Measurements from ENCODE around the gene GNB1. TPM values are rescaled to one million over a fixed set of nuclear protein-coding genes. Genes with fewer than 3 reads are reported as not detected.

The GNB1 gene
- total RNA-seq, 1 donor from 2014 or later: 409 TPM

- intact Hi-C loops (cut with micrococcal nuclease): no loop called here
These were observed 57.4 kb downstream of the GNB1 start for GRCh38 chr1:1833456-1833855.

DNA sequence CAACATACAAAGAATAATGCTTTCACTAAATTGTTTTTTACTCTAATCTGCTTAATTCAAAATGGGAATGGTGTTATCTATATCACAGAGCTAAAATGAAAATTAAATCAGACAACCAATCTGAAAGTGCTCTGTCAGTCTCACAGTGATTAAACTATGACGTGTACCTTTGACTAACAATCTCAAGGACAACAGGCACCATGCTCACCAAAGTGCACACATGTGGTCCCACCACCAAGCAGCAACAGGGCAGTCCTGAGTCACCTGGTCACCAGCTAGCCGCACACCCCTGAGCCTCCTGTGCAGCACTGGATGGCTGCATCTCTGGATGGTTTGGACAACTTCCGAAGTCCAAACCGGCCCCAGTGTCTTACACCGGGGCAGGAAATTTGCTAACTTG, 58.1 kb downstream of the GNB1 start:
- intact Hi-C loops (cut with micrococcal nuclease): no loop called here

DNA sequence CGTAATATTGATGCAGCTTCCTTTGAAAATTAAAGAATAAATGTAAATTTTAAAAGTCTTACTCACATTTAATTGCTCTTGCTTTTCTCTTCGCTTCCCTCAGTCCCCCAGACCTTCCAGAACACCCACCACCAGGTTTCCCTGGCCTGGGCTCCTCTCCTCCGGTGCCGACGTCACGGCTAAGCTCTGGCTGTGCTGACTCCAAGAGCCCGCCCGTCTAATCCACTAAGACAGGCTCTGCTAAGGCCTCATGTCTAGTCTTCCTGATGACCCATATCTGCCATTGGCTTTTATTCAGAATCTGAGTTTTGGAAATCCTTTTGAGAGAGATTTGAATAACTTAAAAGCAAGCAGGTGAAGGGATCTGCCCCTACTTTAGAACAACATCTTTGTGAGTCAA, 58.7 kb downstream of the GNB1 start:
- intact Hi-C loops (cut with micrococcal nuclease): no loop called here

DNA sequence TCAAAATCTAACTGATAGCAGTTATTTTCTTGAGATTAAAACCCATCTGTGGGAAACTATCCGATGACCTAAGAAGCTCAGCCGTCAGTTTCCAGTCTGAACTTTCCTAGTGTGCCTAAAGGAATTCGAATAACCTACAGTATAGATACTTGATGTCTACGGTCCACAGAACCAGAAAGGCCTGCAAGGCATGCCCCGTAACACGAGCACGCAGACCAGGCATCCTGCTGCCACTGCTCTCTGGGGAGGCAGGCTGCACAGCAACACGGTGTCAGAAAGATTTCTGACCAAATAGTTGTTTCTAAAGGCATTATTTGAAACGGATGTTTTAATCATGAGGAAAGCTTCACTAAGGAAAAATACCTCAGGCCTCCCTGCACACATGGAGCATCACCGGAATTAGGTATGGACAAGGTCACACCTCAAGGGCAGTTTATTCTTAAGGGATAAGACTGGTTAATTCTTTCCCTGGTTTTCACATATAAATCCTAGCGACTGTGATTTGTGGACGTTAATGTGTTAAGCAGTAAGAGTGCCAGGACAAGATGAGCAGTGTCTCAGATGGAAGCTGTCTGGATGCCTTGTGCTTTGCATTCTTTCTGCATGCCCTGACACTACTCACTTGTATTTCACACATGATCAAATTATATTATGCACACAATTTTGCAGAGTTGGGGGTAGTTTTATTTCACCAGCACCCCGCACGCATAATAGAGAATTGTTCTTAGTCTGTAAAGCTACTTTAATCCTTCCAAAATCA, 63.6 kb downstream of the GNB1 start:
- intact Hi-C loops (cut with micrococcal nuclease): no loop called here

DNA sequence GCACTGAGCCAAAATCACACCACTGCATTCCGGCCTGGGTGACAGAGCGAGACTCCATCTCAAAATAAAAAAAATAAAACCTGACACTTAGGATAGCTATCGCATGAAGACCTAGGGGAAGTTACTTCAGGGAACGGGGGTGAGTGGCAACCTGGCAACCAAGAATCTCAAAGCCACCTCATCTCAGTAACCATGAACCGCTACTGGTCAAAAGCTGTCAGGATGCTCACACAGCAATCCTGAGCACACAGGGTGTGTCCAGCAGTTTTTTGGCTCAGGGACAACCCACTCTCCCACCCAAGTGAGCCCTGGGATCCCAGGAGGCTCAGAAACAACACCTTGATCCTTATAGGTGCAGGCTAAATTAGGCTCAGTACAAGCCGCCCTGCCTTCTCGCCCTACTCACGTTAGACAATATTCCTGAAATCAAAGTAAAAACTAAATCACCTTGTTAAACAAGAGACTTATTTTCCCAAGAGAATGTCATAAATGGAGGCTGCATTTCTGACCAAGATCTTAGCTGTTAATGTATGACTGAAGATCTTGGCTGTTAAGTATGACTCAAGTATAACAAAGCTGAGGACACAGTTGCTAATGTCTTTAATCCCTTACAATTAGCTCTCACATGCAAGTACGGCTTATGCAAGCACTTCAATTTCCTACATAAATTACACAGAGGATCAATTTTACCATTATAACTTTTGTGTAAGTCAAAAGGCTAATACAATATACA, 64.4 kb downstream of the GNB1 start:
- intact Hi-C loops (cut with micrococcal nuclease): no loop called here

DNA sequence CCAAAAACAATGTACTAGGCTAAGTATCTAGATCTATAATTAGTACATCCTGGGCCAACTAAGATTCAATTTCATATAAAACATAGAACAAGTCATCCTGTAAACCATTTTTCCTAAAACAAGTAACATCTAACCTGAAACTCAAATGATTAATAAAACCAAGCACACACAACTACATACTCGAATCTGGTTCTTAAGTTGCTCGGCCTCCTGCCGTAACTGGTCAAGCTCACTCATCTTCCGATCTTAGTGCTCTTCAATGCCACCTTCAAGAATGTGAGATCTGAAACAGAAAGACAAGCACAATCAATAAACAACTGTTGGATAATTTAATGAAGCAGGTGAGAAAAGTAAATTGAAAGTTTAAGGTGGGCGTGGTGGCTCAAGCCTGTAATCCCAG, 65.7 kb downstream of the GNB1 start:
- intact Hi-C loops (cut with micrococcal nuclease): no loop called here

GRCh38 chr1:1819762-1820161, 71.1 kb downstream of the GNB1 start:
- intact Hi-C loops (cut with micrococcal nuclease): loop anchor here (5.0 kb wide), 1 partner anchor 68 kb away; no protein-coding TSS in a partner anchor

DNA sequence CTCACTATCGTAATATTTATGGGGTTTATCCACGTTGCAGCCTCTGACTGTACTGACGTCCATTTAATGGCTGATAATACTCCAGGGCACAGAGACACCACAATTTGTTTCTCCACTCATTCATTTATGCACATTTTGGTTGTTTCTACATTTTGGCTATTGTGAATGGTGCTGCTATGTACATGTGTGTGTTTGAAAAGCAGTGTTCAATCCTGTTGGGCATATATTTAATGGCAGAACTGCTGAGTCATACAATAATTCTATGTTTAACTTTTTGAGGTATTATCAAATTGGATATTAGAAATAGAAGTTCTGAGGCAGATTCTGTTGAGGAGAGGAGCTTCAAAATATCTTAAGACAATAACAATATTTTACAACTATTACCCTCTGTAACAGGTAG, 73.7 kb downstream of the GNB1 start:
- intact Hi-C loops (cut with micrococcal nuclease): no loop called here

DNA sequence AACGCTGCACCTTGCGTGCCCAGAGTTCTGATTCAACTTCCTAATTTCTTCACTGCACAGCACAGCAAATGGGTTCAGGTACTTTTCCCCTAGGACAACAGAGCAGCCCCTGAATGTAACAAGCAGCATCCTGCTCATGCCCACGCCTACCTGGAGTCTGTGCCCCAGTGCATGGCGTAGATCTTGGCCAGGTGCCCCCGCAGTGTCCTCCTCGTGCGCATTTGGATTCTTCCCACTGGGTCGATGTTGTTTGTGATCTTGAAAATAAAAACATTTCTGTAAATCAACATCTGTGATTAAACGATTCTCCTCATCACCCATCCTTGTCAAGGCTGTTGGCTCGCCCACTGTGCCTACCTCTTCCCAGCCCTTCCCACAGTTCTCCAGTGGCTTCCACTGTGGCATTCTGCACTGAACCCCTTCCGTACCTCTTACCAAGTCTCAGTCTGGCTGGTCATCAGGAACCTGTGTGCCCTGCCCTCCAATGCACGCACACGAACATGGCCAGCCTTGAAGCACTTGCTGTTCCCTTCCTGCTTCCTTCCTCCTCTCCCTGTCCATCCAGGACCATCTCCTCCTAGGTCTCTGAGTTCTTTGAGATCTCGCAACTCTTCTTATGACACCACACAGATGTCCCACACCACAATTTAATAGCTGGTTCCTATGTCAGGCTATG, 75.1 kb downstream of the GNB1 start:
- intact Hi-C loops (cut with micrococcal nuclease): no loop called here

DNA sequence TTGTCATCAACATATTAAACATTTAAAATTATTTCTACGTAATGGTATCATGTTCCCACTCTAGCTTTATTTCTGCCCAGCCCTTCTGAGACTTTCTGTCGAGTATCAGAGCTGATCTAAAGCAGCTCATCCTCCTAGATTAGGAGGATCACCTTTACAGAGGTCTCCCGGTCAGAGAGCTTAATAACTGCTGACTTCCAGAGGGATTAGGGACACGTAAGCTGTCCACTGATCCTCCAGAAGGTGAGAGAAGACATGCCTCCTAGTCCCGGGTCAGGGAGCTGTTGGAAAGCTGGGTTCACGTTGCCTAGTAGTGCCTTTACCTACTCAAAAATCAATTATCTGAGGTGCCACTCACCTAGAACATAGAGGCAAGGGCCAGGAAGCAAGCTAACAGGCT, 81.4 kb downstream of the GNB1 start:
- intact Hi-C loops (cut with micrococcal nuclease): no loop called here

DNA sequence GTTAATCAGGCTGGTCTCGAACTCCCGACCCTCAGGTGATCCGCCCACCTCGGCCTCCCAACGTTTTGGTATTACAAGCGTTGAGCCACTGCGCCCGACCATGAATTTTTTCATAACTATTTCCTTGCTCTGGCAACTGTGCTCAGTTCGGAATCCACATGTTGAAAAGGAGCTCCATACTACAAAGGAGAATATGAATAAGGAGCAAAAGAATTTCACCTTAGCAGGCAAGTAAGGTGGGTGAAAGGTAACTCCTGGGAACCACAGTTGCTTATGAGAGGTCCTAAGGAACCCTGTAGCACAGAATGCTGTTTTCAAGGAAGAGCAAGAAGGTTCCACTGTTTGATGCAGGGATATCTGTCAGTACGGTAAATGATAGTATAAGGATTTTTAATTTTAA, 82.7 kb downstream of the GNB1 start:
- intact Hi-C loops (cut with micrococcal nuclease): no loop called here

- intact Hi-C loops (cut with micrococcal nuclease): no loop called here
These were observed 84.0 kb downstream of the GNB1 start for GRCh38 chr1:1806890-1807289.

GRCh38 chr1:1804301-1804700, 86.6 kb downstream of the GNB1 start:
- intact Hi-C loops (cut with micrococcal nuclease): no loop called here

DNA sequence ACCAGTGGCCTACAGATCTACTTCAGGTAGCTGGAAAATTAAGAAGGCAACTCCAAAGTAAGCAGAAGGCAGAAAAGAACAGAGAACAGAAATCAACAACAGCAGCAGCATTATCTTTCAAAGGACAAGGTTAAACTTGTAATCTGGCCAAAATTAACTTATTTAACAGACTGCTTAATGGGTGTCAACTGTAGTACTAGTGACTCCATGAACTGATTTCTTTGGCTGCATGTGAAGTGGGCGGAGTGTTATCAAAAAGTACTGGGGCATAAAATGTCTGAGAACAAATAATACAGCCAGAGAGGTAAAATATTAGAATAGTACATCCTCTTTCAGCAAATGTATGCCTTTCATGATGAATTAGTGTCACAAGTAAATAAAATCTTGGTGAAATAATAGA, 88.0 kb downstream of the GNB1 start:
- intact Hi-C loops (cut with micrococcal nuclease): no loop called here

DNA sequence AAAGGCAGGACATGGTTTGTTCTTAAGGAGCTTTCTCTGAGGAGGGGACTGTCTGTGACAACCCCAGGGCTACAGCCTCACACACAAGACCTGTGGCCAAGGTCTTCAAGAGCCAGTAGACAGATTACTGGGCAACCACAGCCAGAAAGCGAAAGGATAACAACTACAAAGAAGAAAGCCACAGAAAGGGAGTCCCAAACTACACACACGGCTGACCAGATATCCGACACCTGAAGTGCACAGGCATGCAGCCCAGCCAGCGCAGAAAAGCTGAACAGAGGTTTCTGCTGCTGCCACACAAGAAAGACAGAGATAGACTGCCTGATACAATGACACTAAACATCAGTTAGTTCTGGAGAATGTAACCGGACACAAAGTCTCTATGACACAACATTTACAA, 91.2 kb downstream of the GNB1 start:
- intact Hi-C loops (cut with micrococcal nuclease): loop anchor here (5.0 kb wide), 2 partner anchors 88 to 108 kb away; no protein-coding TSS in a partner anchor

- intact Hi-C loops (cut with micrococcal nuclease): loop anchor here (5.0 kb wide), 2 partner anchors 89 to 109 kb away; no protein-coding TSS in a partner anchor
These were observed 93.1 kb downstream of the GNB1 start for GRCh38 chr1:1797731-1798341.

DNA sequence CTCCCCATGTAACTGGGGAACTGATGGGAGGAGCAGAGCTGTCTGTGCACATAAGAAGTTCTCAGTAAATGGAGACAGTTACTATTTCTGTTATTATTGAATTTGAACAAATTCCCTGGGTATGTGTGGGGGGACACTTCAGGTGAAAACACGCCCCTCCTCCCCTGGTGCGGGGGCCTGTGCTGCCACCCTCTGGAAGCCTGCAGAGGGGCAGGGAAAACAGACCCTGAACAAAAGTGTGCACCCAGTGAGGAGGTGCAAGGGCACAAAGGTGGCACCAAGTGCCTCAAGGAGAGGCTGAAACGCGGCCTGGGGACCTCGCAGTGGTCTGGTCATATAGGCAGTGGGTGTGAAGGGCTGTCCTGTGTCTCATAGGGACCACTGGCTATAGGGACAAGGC, 94.4 kb downstream of the GNB1 start:
- intact Hi-C loops (cut with micrococcal nuclease): loop anchor here (5.0 kb wide), 2 partner anchors 91 to 111 kb away; no protein-coding TSS in a partner anchor

- intact Hi-C loops (cut with micrococcal nuclease): loop anchor here (5.0 kb wide), 2 partner anchors 92 to 112 kb away; no protein-coding TSS in a partner anchor
These were observed 95.9 kb downstream of the GNB1 start for GRCh38 chr1:1794999-1795398.

GRCh38 chr1:1793481-1794244, 97.2 kb downstream of the GNB1 start:
- intact Hi-C loops (cut with micrococcal nuclease): no loop called here

- intact Hi-C loops (cut with micrococcal nuclease): no loop called here
These were observed 102.0 kb downstream of the GNB1 start for GRCh38 chr1:1788646-1789431.

All from T-helper 1 cell treated with Interleukin-12 subunit alpha and Interleukin-12 subunit beta and Interleukin-4 antibody, amounts not matched to agents 30 ng/mL and 1 ng/mL, for 36 hours (primary cell).